GM12892 (cell line): ENCODE results near the gene UVRAG.

Experiments
- POLR2A ChIP-seq: IDR thresholded peaks from 2 replicates; pipeline ENCODE4 v1.6.1; 2011; ENCODE audit warnings: low read depth, low read length, control low read depth
- POLR2AphosphoS5 ChIP-seq: IDR thresholded peaks from 2 replicates; pipeline ENCODE4 v1.6.1; 2011; ENCODE audit warnings: low read depth, low read length, control low read depth
- TAF1 ChIP-seq: IDR thresholded peaks from 2 replicates; pipeline ENCODE4 v1.6.1; 2011; ENCODE audit warnings: low read depth, mild to moderate bottlenecking, control low read depth, low read length, borderline replicate concordance

DNA sequence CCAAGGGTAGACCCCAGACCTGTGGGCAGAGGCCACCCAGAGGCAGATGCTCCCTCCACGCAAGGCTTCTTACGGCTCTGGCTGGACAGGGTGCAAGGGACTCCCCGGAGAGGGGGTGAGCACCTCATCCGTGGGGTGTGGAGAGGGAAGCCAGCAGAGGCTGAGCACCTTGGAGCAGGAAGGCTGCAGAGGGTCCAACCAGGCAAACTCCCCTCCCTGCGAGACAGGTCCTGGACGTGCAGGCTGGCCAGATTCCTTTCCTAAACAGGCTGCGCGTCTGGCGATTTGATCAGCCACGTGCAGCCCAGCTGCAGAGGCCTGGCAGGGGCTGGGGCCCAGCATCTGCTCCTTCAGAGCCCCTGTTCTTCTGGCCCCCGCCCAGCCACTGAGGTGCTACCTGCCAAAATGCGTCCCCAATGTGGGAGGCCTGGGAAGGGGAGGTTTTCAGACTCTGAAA lies 342.0 kb downstream of the UVRAG start:
- TF ChIP-seq POLR2AphosphoS5 (no peak), POLR2A (no peak), TAF1 (no peak)
